Transverse colon (tissue), 4 donors: Measurements from ENCODE around the gene PSPH. TPM values are rescaled to one million over a fixed set of nuclear protein-coding genes. Genes with fewer than 3 reads are reported as not detected.
"Not testable (repeated sequence)": the region's sequence is repeated elsewhere in the genome, so short reads cannot be mapped to it uniquely, and the experiment has no call there.

Source experiments
- DNase-seq: peaks from one replicate; pipeline ENCODE4 v3.0.0-alpha.2; 2019
- H3K27ac ChIP-seq, 4 donors: fragments of 200-600 bp; sonication (generic); 2 replicates each; pipeline ENCODE4 v1.5.1; 2016 to 2018; ENCODE audit warnings: inconsistent platforms in 4 of 4
- H3K27me3 ChIP-seq: fragments of 200-600 bp; sonication (generic); 2 replicates; pipeline ENCODE4 v1.5.1; 2017; ENCODE audit warnings: inconsistent platforms
- H3K36me3 ChIP-seq, 4 donors: fragments of 200-600 bp; sonication (generic); 2 replicates each; pipeline ENCODE4 v1.5.1; 2017 to 2019; ENCODE audit warnings: inconsistent platforms in 4 of 4
- H3K4me1 ChIP-seq, 4 donors: fragments of 200-600 bp; sonication (generic); 2 replicates each; pipeline ENCODE4 v1.5.1; 2017 to 2020; ENCODE audit warnings: inconsistent platforms in 4 of 4
- H3K4me3 ChIP-seq, 4 donors: fragments of 200-600 bp; sonication (generic); 1 replicate in 1 of 4; 2 replicates in 3 of 4; pipeline versions ENCODE4 v1.5.1 to v1.6.1; 2017 to 2019; ENCODE audit warnings: inconsistent platforms in 4 of 4
- H3K9me3 ChIP-seq, 2 donors: fragments of 200-600 bp; sonication (generic); 2 replicates each; pipeline ENCODE4 v1.5.1; 2017 to 2019; ENCODE audit warnings: inconsistent platforms in 2 of 2
- CTCF ChIP-seq, 5 experiments: fragments of 200-600 bp in 3 of 5; fragments of 450-650 bp in 2 of 5; sonication (generic) in 3 of 5; IDR thresholded peaks; 1 replicate in 2 of 5; 2 replicates in 3 of 5; pipeline ENCODE4 v1.5.1; 2016 to 2017; ENCODE audit warnings: antibody characterized with exemption in 5 of 5, inconsistent platforms in 3 of 5, mild to moderate bottlenecking in 2 of 5, moderate library complexity in 1 of 5
- EP300 ChIP-seq: sonication (generic); formaldehyde crosslinking; IDR thresholded peaks from one replicate; pipeline ENCODE4 v1.6.1; 2017; ENCODE audit warnings: antibody characterized with exemption, low read depth
- POLR2A ChIP-seq: fragments of 450-650 bp; IDR thresholded peaks from one replicate; pipeline ENCODE4 v1.6.1; 2016; ENCODE audit warnings: antibody characterized with exemption, mild to moderate bottlenecking, moderate library complexity
- POLR2AphosphoS5 ChIP-seq, 3 donors: sonication (generic); formaldehyde crosslinking; IDR thresholded peaks; one replicate each; pipeline ENCODE4 v1.6.1; 2016; ENCODE audit warnings: antibody characterized with exemption in 3 of 3
- WGBS, 2 donors: methylation state at CpG; one replicate each; pipeline ENCODE4 v1.1.5; 2018; ENCODE audit warnings: low coverage in 1 of 2; 5-methylcytosine and 5-hydroxymethylcytosine counted together
- in situ Hi-C, 4 donors: fragments of 200-750 bp; cut with MboI; loops; one replicate each; pipeline versions ENCODE4 v1.15.0 to v1.15.1; 2017; ENCODE audit warnings: low sequenced_read_pairs in 3 of 4, low pct_ligation_motif_present in 1 of 4, low pct_unique_long_range_greater_than_20kb in 1 of 4
- intact Hi-C: fragments of 100-400 bp; cut with DNase I; formaldehyde crosslinking; loops from one replicate; pipeline ENCODE4 v1.15.1; 2023; ENCODE audit warnings: low total_unique reads
- total RNA-seq, 4 donors: library from RNA; depleted of rRNA; stranded (reverse); fragments of >200 nt; gene quantifications; one replicate each; pipeline ENCODE4 v1.1.0, GENCODE V29; 2016

The PSPH gene
- total RNA-seq, 4 donors from 2014 or later = 8.9 to 15.1 (median 10.0) TPM

DNA sequence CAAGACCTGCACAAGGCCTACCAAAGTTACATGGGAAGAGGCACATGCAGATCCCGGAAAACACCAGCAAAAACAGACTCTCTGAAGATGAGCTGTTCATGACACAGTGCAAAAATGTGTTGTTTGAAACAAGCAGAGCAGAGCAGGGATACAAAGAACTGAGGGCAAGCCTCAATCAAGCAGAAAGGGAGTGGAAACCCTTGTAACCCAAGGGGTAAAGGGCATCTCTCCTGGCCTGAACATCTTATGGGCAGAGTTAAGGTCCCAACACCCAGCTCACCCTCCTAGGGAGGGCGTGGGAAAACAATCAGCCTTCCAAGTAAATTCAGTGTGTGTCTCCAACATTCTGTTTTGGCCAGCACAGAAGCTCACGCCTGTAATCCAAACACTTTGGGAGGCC, 10.5 kb downstream of the PSPH start:
- intact Hi-C loops (no loop called here), in situ Hi-C loops (loop anchor here in 1 of 4 donors (25.0 kb wide), 1 partner anchor 1028 kb away; the partner anchor contains the start of gene EGFR)
- no peak overlapping the region for H3K4me3 ChIP-seq
- TF ChIP-seq POLR2A (no peak), CTCF (IDR thresholded peaks at IDR 0.05) (no peak), EP300 (no peak), POLR2AphosphoS5 (IDR thresholded peaks at IDR 0.05) (no peak)
- no peak overlapping the region for H3K27ac ChIP-seq
- 58 to 66% methylated on average over 2 to 3 of the region's 3 CpGs for WGBS, 2 donors
- no peaks in the 10 kb centered on the region for H3K36me3 ChIP-seq
- DNase-seq = no peak
- no peaks in the 10 kb centered on the region for H3K27me3 ChIP-seq
- no peaks in the 10 kb centered on the region for H3K9me3 ChIP-seq
- H3K4me1 ChIP-seq = peaks cover 0 to 4% (median 0%) of the 10 kb centered on the region in 4 donors

DNA sequence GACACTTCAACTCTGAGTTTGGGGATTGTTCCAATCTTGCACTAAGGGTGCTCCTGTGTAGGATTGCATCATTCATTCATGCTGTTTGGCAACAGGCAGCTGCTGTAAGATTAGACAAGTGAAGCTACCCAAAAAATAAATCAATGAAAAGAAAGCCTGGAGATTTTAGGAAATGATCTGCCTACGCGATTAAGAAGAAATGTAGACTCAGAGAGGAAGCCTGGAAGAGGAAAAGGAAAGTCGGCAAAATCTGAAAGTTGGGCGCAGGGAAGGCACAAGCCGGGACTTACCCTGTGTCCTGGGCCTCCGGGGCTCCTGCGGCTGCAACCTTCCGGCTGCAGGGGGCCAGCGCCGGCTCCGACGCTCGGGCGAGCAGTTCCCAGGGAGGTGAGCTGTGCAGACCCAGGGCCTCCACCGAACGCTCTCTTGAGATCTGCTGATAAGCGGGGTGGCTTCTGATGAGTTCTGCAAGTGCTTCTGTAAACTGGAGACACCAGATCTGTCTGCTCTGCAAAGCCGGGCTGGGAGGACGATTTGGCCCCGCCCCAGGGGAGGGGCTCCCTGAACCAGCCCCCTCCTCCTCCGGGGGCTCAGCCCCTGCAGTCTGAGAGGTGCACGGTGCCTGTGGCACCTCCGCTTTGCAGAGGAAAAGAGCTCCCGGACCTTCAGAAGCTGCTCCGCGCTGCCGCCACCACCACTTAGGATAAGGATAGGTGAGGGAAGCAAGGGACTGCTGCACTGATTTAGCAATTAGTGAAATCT, 17.4 kb downstream of the PSPH start:
- intact Hi-C loops = no loop called here
- H3K9me3 ChIP-seq = no peaks in the 10 kb centered on the region
- H3K27ac ChIP-seq = peak overlapping the region; percentile 73 to 86 (median 80)
- no peaks in the 10 kb centered on the region for H3K27me3 ChIP-seq
- in situ Hi-C loops = loop anchor here in 1 of 4 donors (25.0 kb wide), 1 partner anchor 1022 kb away; the partner anchor contains the start of gene EGFR
- no peaks in the 10 kb centered on the region for H3K36me3 ChIP-seq
- peaks cover 0 to 14% (median 8%) of the 10 kb centered on the region in 4 donors for H3K4me1 ChIP-seq
- peak; percentile 70 for DNase-seq
- WGBS, 2 donors = 0 to 2% methylated on average over 7 to 26 of the region's 27 CpGs
- peak overlapping the region; percentile 39 to 75 (median 70) for H3K4me3 ChIP-seq
- no peak for TF ChIP-seq POLR2A
- TF ChIP-seq POLR2AphosphoS5 (IDR thresholded peaks at IDR 0.05) = peak in 1 of 3 donors; percentile 36
- TF ChIP-seq CTCF (IDR thresholded peaks at IDR 0.05) = peak in 4 of 5 experiments; percentile 27 to 42 (median 35)
- no peak for TF ChIP-seq EP300

- intact Hi-C loops, H3K9me3 ChIP-seq, H3K36me3 ChIP-seq, H3K27ac ChIP-seq, H3K4me3 ChIP-seq, DNase-seq, H3K27me3 ChIP-seq: not testable (repeated sequence)
- H3K4me1 ChIP-seq = peaks cover 0 to 18% (median 10%) of the 10 kb centered on the region in 4 donors
- in situ Hi-C loops = loop anchor here in 1 of 4 donors (25.0 kb wide), 1 partner anchor 1020 kb away; the partner anchor contains the start of gene EGFR
- WGBS, 2 donors = 94 to 96% methylated on average over 3 to 7 of the region's 7 CpGs
Measured at GRCh38 chr7:56032578-56032977, 18.7 kb downstream of the PSPH start.

GRCh38 chr7:56031556-56031955, 19.7 kb downstream of the PSPH start:
- DNase-seq, H3K4me3 ChIP-seq, H3K27me3 ChIP-seq, H3K36me3 ChIP-seq, intact Hi-C loops, H3K9me3 ChIP-seq, H3K27ac ChIP-seq: not testable (repeated sequence)
- peaks cover 0 to 18% (median 10%) of the 10 kb centered on the region in 4 donors for H3K4me1 ChIP-seq
- 79 to 88% methylated on average over 1 to 8 of the region's 8 CpGs for WGBS, 2 donors
- in situ Hi-C loops = loop anchor here in 1 of 4 donors (25.0 kb wide), 1 partner anchor 1019 kb away; the partner anchor contains the start of gene EGFR

GRCh38 chr7:56030340-56030739, 20.9 kb downstream of the PSPH start:
- Histone ChIP-seq H3K27ac (no peak overlapping the region), H3K27me3 (no peaks in the 10 kb centered on the region), H3K4me1 (peaks cover 0 to 18% (median 10%) of the 10 kb centered on the region in 4 donors), H3K4me3 (no peak overlapping the region), H3K9me3 (no peaks in the 10 kb centered on the region), H3K36me3 (no peaks in the 10 kb centered on the region)
- intact Hi-C loops (no loop called here), in situ Hi-C loops (loop anchor here in 1 of 4 donors (25.0 kb wide), 1 partner anchor 1018 kb away; the partner anchor contains the start of gene EGFR)
- DNase-seq = no peak
- TF ChIP-seq CTCF (IDR thresholded peaks at IDR 0.05) (no peak), POLR2A (no peak), EP300 (no peak), POLR2AphosphoS5 (IDR thresholded peaks at IDR 0.05) (no peak)
- 83 to 97% methylated on average over 1 to 8 of the region's 8 CpGs for WGBS, 2 donors
